Neural cell (in vitro differentiated cells): ENCODE measurements around the gene ZNF474.

Experiments used
- EZH2 ChIP-seq: fragments of 200-600, 300-800 bp; shearing (Covaris generic), sonication (generic); IDR thresholded peaks from 2 replicates; pipeline ENCODE4 v1.6.1; 2014; ENCODE audit warnings: antibody characterized with exemption, low read length, borderline replicate concordance, mild to moderate bottlenecking; ENCODE audit not compliant: insufficient read depth, poor library complexity, severe bottlenecking
- POLR2AphosphoS5 ChIP-seq: IDR thresholded peaks from 2 replicates; pipeline ENCODE4 v1.6.1; 2012
- TF ChIP-seq, protein P1 (sequence below): fragments of 450-650 bp; IDR thresholded peaks from 2 replicates; pipeline ENCODE4 v1.5.1; 2014; ENCODE audit warnings: antibody characterized with exemption, mild to moderate bottlenecking, moderate library complexity; ENCODE audit not compliant: poor library complexity, severe bottlenecking

DNA sequence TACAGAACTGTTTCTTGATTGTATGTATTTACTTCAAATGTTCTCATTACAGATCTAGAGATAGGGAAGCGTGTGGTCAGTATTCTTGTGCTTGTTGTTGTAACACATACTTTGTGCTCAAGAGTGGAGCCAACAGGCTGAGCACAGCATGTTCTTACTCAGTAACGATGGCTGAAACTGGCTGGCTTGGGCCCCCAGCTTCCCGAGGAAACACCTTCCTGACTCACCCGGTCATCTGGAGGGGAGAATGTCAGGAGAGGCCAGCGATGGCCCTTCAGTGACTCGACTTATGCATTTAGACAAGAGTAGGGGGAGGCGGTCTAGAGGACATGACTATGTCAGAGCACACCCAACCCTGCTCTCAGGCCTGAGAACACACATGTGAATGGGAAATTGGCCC, 25.6 kb downstream of the ZNF474 start:
- TF ChIP-seq, protein P1, sequence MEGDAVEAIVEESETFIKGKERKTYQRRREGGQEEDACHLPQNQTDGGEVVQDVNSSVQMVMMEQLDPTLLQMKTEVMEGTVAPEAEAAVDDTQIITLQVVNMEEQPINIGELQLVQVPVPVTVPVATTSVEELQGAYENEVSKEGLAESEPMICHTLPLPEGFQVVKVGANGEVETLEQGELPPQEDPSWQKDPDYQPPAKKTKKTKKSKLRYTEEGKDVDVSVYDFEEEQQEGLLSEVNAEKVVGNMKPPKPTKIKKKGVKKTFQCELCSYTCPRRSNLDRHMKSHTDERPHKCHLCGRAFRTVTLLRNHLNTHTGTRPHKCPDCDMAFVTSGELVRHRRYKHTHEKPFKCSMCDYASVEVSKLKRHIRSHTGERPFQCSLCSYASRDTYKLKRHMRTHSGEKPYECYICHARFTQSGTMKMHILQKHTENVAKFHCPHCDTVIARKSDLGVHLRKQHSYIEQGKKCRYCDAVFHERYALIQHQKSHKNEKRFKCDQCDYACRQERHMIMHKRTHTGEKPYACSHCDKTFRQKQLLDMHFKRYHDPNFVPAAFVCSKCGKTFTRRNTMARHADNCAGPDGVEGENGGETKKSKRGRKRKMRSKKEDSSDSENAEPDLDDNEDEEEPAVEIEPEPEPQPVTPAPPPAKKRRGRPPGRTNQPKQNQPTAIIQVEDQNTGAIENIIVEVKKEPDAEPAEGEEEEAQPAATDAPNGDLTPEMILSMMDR: no peak
- TF ChIP-seq EZH2 (no peak), POLR2AphosphoS5 (no peak)
